Measurements from ENCODE around the gene DUSP16.
A peak's percentile ranks its signal among the peaks of the same experiment; 100 is the strongest.
"Not testable (repeated sequence)": the region's sequence is repeated elsewhere in the genome, so short reads cannot be mapped to it uniquely, and the experiment has no call there.

The DUSP16 gene

GRCh38 chr12:12524128-12524527 lies 38.5 kb downstream of the DUSP16 start:
- Histone ChIP-seq H3K27ac (ENCODE audit: low read depth, low read length) (no peak overlapping the region), H2BK120ac (ENCODE audit: insufficient read depth, low read length, poor library complexity) (no peak overlapping the region), H2BK12ac (ENCODE audit: low read length) (no peak overlapping the region), H3K9ac (ENCODE audit: low read length) (peak overlapping the region; percentile 74), H3K4me3 (ENCODE audit: low read depth, low read length) (no peak overlapping the region), H3K9me3 (ENCODE audit: insufficient read depth, low read depth, low read length) (no peaks in the 10 kb centered on the region), H3K27me3 (ENCODE audit: insufficient read depth, low read length) (no peaks in the 10 kb centered on the region), H4K12ac (ENCODE audit: low read depth, low read length) (no peak overlapping the region), H3K4me1 (ENCODE audit: control insufficient read depth in 1 of 2, insufficient read depth in 2 of 2, low read length in 2 of 2) (no peaks in the 10 kb centered on the region), H3K79me1 (ENCODE audit: low read length) (no peaks in the 10 kb centered on the region), H4K8ac (ENCODE audit: low read depth, low read length) (no peak overlapping the region), H3K18ac (ENCODE audit: low read length) (no peak overlapping the region), H3K79me2 (ENCODE audit: control insufficient read depth, insufficient read depth, low read length, poor library complexity) (no peaks in the 10 kb centered on the region), H2AFZ (ENCODE audit: insufficient read depth, low read length, poor library complexity) (no peak overlapping the region), H4K91ac (ENCODE audit: low read depth, low read length) (no peak overlapping the region), H3K4ac (ENCODE audit: low read depth, low read length) (no peak overlapping the region), H3K23ac (ENCODE audit: low read length) (no peak overlapping the region), H3K36me3 (ENCODE audit: control insufficient read depth in 1 of 2, insufficient read depth in 2 of 2, low read length in 2 of 2) (no peaks in the 10 kb centered on the region), H2AK5ac (ENCODE audit: low read length) (no peak overlapping the region), H3K14ac (ENCODE audit: low read length) (no peak overlapping the region), H2BK5ac (ENCODE audit: low read depth, low read length, poor library complexity) (no peak overlapping the region), H3K4me2 (ENCODE audit: low read length) (no peak overlapping the region)
- DNase-seq: no peak

GRCh38 chr12:12523229-12523628 lies 39.4 kb downstream of the DUSP16 start:
- no peak for DNase-seq
- Histone ChIP-seq H3K23ac (ENCODE audit: low read length) (no peak overlapping the region), H2BK12ac (ENCODE audit: low read length) (no peak overlapping the region), H3K14ac (ENCODE audit: low read length) (no peak overlapping the region), H4K8ac (ENCODE audit: low read depth, low read length) (no peak overlapping the region), H3K4me3 (ENCODE audit: low read depth, low read length) (no peak overlapping the region), H2BK5ac (ENCODE audit: low read depth, low read length, poor library complexity) (no peak overlapping the region), H3K27me3 (ENCODE audit: insufficient read depth, low read length) (no peaks in the 10 kb centered on the region), H3K36me3 (ENCODE audit: control insufficient read depth in 1 of 2, insufficient read depth in 2 of 2, low read length in 2 of 2) (no peaks in the 10 kb centered on the region), H3K79me2 (ENCODE audit: control insufficient read depth, insufficient read depth, low read length, poor library complexity) (no peaks in the 10 kb centered on the region), H2AK5ac (ENCODE audit: low read length) (no peak overlapping the region), H4K12ac (ENCODE audit: low read depth, low read length) (no peak overlapping the region), H3K18ac (ENCODE audit: low read length) (no peak overlapping the region), H3K79me1 (ENCODE audit: low read length) (no peaks in the 10 kb centered on the region), H3K4ac (ENCODE audit: low read depth, low read length) (no peak overlapping the region), H2BK120ac (ENCODE audit: insufficient read depth, low read length, poor library complexity) (no peak overlapping the region), H3K9me3 (ENCODE audit: insufficient read depth, low read depth, low read length) (no peaks in the 10 kb centered on the region), H3K4me2 (ENCODE audit: low read length) (no peak overlapping the region), H3K27ac (ENCODE audit: low read depth, low read length) (no peak overlapping the region), H4K91ac (ENCODE audit: low read depth, low read length) (no peak overlapping the region), H2AFZ (ENCODE audit: insufficient read depth, low read length, poor library complexity) (no peak overlapping the region), H3K4me1 (ENCODE audit: control insufficient read depth in 1 of 2, insufficient read depth in 2 of 2, low read length in 2 of 2) (no peaks in the 10 kb centered on the region), H3K9ac (ENCODE audit: low read length) (no peak overlapping the region)

- H2AFZ ChIP-seq (ENCODE audit: insufficient read depth, low read length, poor library complexity); H2BK12ac ChIP-seq (ENCODE audit: low read length); H2AK5ac ChIP-seq (ENCODE audit: low read length); H3K27me3 ChIP-seq (ENCODE audit: insufficient read depth, low read length); H4K8ac ChIP-seq (ENCODE audit: low read depth, low read length); H3K79me1 ChIP-seq (ENCODE audit: low read length); H4K91ac ChIP-seq (ENCODE audit: low read depth, low read length); H3K27ac ChIP-seq (ENCODE audit: low read depth, low read length); H3K9me3 ChIP-seq (ENCODE audit: insufficient read depth, low read depth, low read length); H2BK5ac ChIP-seq (ENCODE audit: low read depth, low read length, poor library complexity); H3K14ac ChIP-seq (ENCODE audit: low read length); H3K4me2 ChIP-seq (ENCODE audit: low read length); H3K9ac ChIP-seq (ENCODE audit: low read length); H3K36me3 ChIP-seq (ENCODE audit: control insufficient read depth in 1 of 2, insufficient read depth in 2 of 2, low read length in 2 of 2); DNase-seq; H3K4me3 ChIP-seq (ENCODE audit: low read depth, low read length); H3K18ac ChIP-seq (ENCODE audit: low read length); H3K23ac ChIP-seq (ENCODE audit: low read length); H3K4ac ChIP-seq (ENCODE audit: low read depth, low read length); H3K79me2 ChIP-seq (ENCODE audit: control insufficient read depth, insufficient read depth, low read length, poor library complexity); H3K4me1 ChIP-seq (ENCODE audit: control insufficient read depth in 1 of 2, insufficient read depth in 2 of 2, low read length in 2 of 2); H4K12ac ChIP-seq (ENCODE audit: low read depth, low read length); H2BK120ac ChIP-seq (ENCODE audit: insufficient read depth, low read length, poor library complexity): not testable (repeated sequence)
- WGBS (ENCODE audit: extremely low coverage, insufficient coverage, insufficient read length): no CpG with 5 or more reads among the region's 4 CpGs
These were observed 40.0 kb downstream of the DUSP16 start for GRCh38 chr12:12522657-12523056.

GRCh38 chr12:12521888-12522287 lies 40.8 kb downstream of the DUSP16 start:
- Histone ChIP-seq H3K4me3 (ENCODE audit: low read depth, low read length) (no peak overlapping the region), H3K9me3 (ENCODE audit: insufficient read depth, low read depth, low read length) (no peaks in the 10 kb centered on the region), H2BK12ac (ENCODE audit: low read length) (no peak overlapping the region), H4K91ac (ENCODE audit: low read depth, low read length) (no peak overlapping the region), H3K4me1 (ENCODE audit: control insufficient read depth in 1 of 2, insufficient read depth in 2 of 2, low read length in 2 of 2) (no peaks in the 10 kb centered on the region), H3K9ac (ENCODE audit: low read length) (no peak overlapping the region), H3K23ac (ENCODE audit: low read length) (no peak overlapping the region), H3K18ac (ENCODE audit: low read length) (no peak overlapping the region), H3K79me2 (ENCODE audit: control insufficient read depth, insufficient read depth, low read length, poor library complexity) (no peaks in the 10 kb centered on the region), H3K4me2 (ENCODE audit: low read length) (no peak overlapping the region), H4K8ac (ENCODE audit: low read depth, low read length) (no peak overlapping the region), H3K4ac (ENCODE audit: low read depth, low read length) (no peak overlapping the region), H3K36me3 (ENCODE audit: control insufficient read depth in 1 of 2, insufficient read depth in 2 of 2, low read length in 2 of 2) (peaks cover 2 to 6% of the 10 kb centered on the region in 2 experiments), H2BK5ac (ENCODE audit: low read depth, low read length, poor library complexity) (no peak overlapping the region), H3K27me3 (ENCODE audit: insufficient read depth, low read length) (no peaks in the 10 kb centered on the region), H2AK5ac (ENCODE audit: low read length) (no peak overlapping the region), H2AFZ (ENCODE audit: insufficient read depth, low read length, poor library complexity) (no peak overlapping the region), H4K12ac (ENCODE audit: low read depth, low read length) (no peak overlapping the region), H3K27ac (ENCODE audit: low read depth, low read length) (no peak overlapping the region), H2BK120ac (ENCODE audit: insufficient read depth, low read length, poor library complexity) (no peak overlapping the region), H3K14ac (ENCODE audit: low read length) (no peak overlapping the region), H3K79me1 (ENCODE audit: low read length) (no peaks in the 10 kb centered on the region)
- no peak for DNase-seq
- WGBS (ENCODE audit: extremely low coverage, insufficient coverage, insufficient read length): no CpG with 5 or more reads among the region's 6 CpGs

- no peak overlapping the region for H2BK5ac ChIP-seq (ENCODE audit: low read depth, low read length, poor library complexity)
- H3K23ac ChIP-seq (ENCODE audit: low read length): no peak overlapping the region
- H3K79me1 ChIP-seq (ENCODE audit: low read length): no peaks in the 10 kb centered on the region
- H4K91ac ChIP-seq (ENCODE audit: low read depth, low read length): no peak overlapping the region
- no peak overlapping the region for H4K12ac ChIP-seq (ENCODE audit: low read depth, low read length)
- no peak overlapping the region for H3K4me3 ChIP-seq (ENCODE audit: low read depth, low read length)
- H2BK120ac ChIP-seq (ENCODE audit: insufficient read depth, low read length, poor library complexity): no peak overlapping the region
- no peak overlapping the region for H3K18ac ChIP-seq (ENCODE audit: low read length)
- peaks cover 2 to 7% of the 10 kb centered on the region in 2 experiments for H3K36me3 ChIP-seq (ENCODE audit: control insufficient read depth in 1 of 2, insufficient read depth in 2 of 2, low read length in 2 of 2)
- H3K9ac ChIP-seq (ENCODE audit: low read length): no peak overlapping the region
- no peaks in the 10 kb centered on the region for H3K27me3 ChIP-seq (ENCODE audit: insufficient read depth, low read length)
- H3K79me2 ChIP-seq (ENCODE audit: control insufficient read depth, insufficient read depth, low read length, poor library complexity): no peaks in the 10 kb centered on the region
- H2BK12ac ChIP-seq (ENCODE audit: low read length): no peak overlapping the region
- no CpG with 5 or more reads among the region's 8 CpGs for WGBS (ENCODE audit: extremely low coverage, insufficient coverage, insufficient read length)
- H3K27ac ChIP-seq (ENCODE audit: low read depth, low read length): no peak overlapping the region
- H3K4me1 ChIP-seq (ENCODE audit: control insufficient read depth in 1 of 2, insufficient read depth in 2 of 2, low read length in 2 of 2): no peaks in the 10 kb centered on the region
- no peak overlapping the region for H3K4me2 ChIP-seq (ENCODE audit: low read length)
- H3K14ac ChIP-seq (ENCODE audit: low read length): no peak overlapping the region
- no peak overlapping the region for H3K4ac ChIP-seq (ENCODE audit: low read depth, low read length)
- H2AK5ac ChIP-seq (ENCODE audit: low read length): no peak overlapping the region
- no peak for DNase-seq
- H3K9me3 ChIP-seq (ENCODE audit: insufficient read depth, low read depth, low read length): no peaks in the 10 kb centered on the region
- no peak overlapping the region for H4K8ac ChIP-seq (ENCODE audit: low read depth, low read length)
- H2AFZ ChIP-seq (ENCODE audit: insufficient read depth, low read length, poor library complexity): no peak overlapping the region
These were observed 41.6 kb downstream of the DUSP16 start for GRCh38 chr12:12521044-12521485.
